IPS-15b (cell line): ENCODE data around the gene RGS3.

ENCODE experiments used
- H3K27me3 ChIP-seq: one replicate; pipeline ENCODE4 v1.6.1; 2013; ENCODE audit warnings: low read length; ENCODE audit not compliant: control insufficient read depth, insufficient read depth
- H3K36me3 ChIP-seq: one replicate; pipeline ENCODE4 v1.6.1; 2013; ENCODE audit warnings: low read length; ENCODE audit not compliant: control insufficient read depth, insufficient read depth
- H3K4me1 ChIP-seq: one replicate; pipeline ENCODE4 v1.6.1; 2013; ENCODE audit warnings: mild to moderate bottlenecking, low read length; ENCODE audit not compliant: control insufficient read depth, insufficient read depth
- H3K4me3 ChIP-seq: one replicate; pipeline ENCODE4 v1.5.1; 2013; ENCODE audit warnings: low read depth, low read length
- H3K9ac ChIP-seq: one replicate; pipeline ENCODE4 v1.6.1; 2013; ENCODE audit warnings: low read depth, mild to moderate bottlenecking, low read length
- H3K9me3 ChIP-seq: one replicate; pipeline ENCODE4 v1.6.1; 2013; ENCODE audit warnings: mild to moderate bottlenecking, low read length; ENCODE audit not compliant: control insufficient read depth, insufficient read depth

RGS3 gene

DNA sequence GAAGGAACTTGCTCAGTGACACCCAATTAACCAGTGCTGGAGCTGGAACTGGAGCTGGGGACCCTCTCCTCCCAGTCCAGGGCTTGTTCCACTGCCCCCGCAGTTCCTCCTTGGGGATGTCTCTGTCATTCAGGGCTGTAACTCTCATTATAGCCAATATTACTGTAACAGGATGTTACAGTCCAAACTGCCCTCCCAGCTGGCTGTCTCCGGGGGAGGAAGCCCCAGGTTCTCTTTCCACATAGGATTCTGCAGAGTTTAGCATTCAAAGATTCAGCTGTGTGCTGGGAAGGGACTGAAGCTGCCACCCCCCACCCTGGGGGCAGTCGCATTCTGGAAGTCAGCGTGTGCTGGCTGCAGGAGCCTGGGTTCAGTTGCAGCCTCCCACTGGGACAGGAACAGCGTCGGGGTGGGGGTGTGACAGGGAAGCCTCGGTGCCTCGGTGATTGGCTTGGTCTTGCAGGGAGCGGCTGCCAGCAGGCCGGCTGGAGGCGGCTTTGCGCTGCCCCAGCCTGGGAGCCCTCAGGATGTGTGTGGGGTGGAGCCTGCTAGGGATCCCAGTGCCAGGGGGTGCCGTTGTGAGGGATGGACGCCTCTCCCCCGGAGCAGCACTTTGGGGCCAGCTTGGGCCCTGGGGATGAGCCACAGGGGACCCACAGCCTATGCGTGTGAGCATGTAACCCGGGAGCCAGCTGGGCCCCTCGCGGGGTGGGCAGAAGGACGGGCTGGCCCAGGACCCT, 101.1 kb downstream of the RGS3 start:
- Histone ChIP-seq H3K9ac (peak overlapping the region; percentile 60), H3K27me3 (peaks cover 3% of the 10 kb centered on the region), H3K4me1 (peaks cover 4% of the 10 kb centered on the region), H3K4me3 (peak overlapping the region; percentile 54), H3K9me3 (no peaks in the 10 kb centered on the region), H3K36me3 (no peaks in the 10 kb centered on the region)

DNA sequence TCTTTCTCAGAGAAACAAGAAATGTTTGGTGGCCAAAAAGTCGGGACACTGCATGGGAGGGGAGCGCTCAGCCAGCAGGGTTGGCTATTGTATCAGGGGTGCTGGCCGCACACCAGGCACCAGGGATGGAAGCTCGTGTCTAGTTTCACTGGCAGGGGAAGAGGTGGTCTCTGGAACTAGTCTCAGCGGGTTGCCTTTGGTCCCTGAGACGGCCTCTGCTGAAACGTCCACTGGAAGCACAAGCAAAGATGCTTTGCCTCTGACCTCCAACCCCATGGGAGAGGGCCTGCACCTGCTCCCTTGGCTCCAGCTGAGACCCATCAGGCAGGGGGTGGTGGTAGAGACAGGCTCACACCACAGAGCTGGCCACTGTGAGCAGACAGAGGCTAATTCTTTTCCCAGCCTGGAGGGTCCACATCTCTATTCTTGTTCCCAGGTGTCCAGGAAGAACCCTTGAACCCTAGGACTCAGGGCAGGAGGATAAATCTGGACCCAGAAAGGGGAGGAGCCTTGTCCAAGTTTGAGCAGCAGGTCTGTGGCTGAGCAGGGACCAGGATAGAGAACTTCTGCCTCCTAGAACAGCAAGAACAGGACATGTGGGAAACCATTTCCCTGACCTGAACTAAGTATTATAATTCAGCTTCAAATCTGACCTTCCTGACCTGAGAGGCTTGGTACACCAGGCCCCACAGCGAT, 102.6 kb downstream of the RGS3 start:
- no peaks in the 10 kb centered on the region for H3K36me3 ChIP-seq
- no peaks in the 10 kb centered on the region for H3K9me3 ChIP-seq
- H3K27me3 ChIP-seq = peaks cover 3% of the 10 kb centered on the region
- H3K9ac ChIP-seq = no peak overlapping the region
- H3K4me1 ChIP-seq = peaks cover 4% of the 10 kb centered on the region
- H3K4me3 ChIP-seq = no peak overlapping the region

- no peaks in the 10 kb centered on the region for H3K9me3 ChIP-seq
- H3K4me1 ChIP-seq = peaks cover 4% of the 10 kb centered on the region
- no peak overlapping the region for H3K9ac ChIP-seq
- H3K27me3 ChIP-seq = peaks cover 3% of the 10 kb centered on the region
- no peak overlapping the region for H3K4me3 ChIP-seq
- H3K36me3 ChIP-seq = no peaks in the 10 kb centered on the region
These were observed 103.2 kb downstream of the RGS3 start for GRCh38 chr9:113566712-113567071.

DNA sequence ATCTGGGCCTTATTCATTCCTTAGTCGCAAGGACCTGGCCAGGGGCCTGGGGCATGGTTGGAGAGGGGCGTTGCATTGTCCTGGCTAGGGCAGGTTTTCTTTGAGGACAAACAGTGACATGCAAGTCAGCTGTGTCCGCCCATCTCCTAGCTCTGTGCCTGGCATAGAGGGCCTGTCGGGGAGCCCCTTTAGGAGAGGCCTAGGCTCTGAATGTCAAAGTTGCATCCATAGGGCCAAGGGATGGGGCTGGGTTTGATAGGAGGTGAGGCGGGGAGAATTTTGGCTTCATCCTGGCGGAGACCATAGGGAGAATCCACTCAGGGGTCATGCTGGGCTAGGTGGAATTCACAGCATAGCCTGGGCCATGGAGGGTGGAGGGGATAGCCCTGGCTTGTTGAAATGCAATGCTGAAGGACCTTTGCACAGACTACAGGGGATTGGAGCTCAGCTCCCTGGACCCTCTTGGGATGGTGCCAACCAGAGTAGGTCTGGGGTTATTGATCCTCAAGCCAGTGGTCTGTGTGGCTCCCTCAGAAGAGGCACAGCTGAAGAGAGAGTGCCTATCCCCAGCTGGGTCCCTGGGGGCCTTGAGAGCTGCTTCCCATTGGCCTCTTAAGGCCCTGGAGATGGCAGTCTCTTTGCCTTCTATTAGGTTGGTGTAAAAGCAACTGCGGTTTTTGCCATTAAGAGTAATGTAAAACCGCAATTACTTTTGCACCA, 104.0 kb downstream of the RGS3 start:
- Histone ChIP-seq H3K4me3 (no peak overlapping the region), H3K9me3 (no peaks in the 10 kb centered on the region), H3K4me1 (peaks cover 4% of the 10 kb centered on the region), H3K36me3 (no peaks in the 10 kb centered on the region), H3K27me3 (peaks cover 3% of the 10 kb centered on the region), H3K9ac (no peak overlapping the region)

- no peak overlapping the region for H3K4me3 ChIP-seq
- peaks cover 4% of the 10 kb centered on the region for H3K4me1 ChIP-seq
- no peaks in the 10 kb centered on the region for H3K9me3 ChIP-seq
- peaks cover 3% of the 10 kb centered on the region for H3K27me3 ChIP-seq
- no peak overlapping the region for H3K9ac ChIP-seq
- no peaks in the 10 kb centered on the region for H3K36me3 ChIP-seq
These were observed 104.5 kb downstream of the RGS3 start for GRCh38 chr9:113568081-113568435.

- H3K36me3 ChIP-seq = no peaks in the 10 kb centered on the region
- peaks cover 3% of the 10 kb centered on the region for H3K27me3 ChIP-seq
- no peaks in the 10 kb centered on the region for H3K9me3 ChIP-seq
- no peak overlapping the region for H3K9ac ChIP-seq
- H3K4me3 ChIP-seq = no peak overlapping the region
- H3K4me1 ChIP-seq = peaks cover 4% of the 10 kb centered on the region
These were observed 105.2 kb downstream of the RGS3 start for GRCh38 chr9:113568571-113569321.

DNA sequence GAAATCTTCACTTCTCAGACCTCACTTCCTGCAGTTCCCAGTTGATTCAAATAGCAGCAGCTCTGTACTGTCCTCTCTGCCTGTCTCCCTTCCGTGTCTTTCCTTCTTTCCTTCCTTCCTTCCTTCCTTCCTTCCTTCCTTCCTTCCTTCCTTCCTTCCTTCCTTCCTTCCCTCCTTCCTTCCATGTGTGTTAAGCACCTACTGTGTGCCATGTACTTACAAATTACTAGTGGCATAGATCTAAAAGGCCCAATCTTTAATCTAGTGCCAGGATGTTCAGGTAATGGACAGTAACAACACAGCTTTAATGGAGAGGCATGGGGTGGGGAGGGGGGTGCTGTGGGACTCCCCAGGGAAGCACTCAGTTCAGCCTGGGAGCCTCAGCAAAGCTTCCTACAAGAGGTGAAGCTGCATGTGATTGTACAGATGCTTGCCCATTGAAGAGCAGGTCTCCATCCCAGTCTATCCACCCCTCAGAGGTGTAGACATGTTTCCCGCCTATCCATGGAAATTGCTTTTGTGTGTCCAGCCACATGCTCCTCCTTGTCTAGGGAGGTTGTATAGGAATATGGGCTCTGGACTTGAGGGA, 106.0 kb downstream of the RGS3 start:
- Histone ChIP-seq H3K4me1 (peaks cover under 1% of the 10 kb centered on the region), H3K36me3 (no peaks in the 10 kb centered on the region), H3K9me3 (no peaks in the 10 kb centered on the region), H3K4me3 (no peak overlapping the region), H3K9ac (no peak overlapping the region), H3K27me3 (no peaks in the 10 kb centered on the region)

- Histone ChIP-seq H3K36me3 (no peaks in the 10 kb centered on the region), H3K4me3 (no peak overlapping the region), H3K4me1 (no peaks in the 10 kb centered on the region), H3K9me3 (no peaks in the 10 kb centered on the region), H3K9ac (no peak overlapping the region), H3K27me3 (no peaks in the 10 kb centered on the region)
These were observed 106.6 kb downstream of the RGS3 start for GRCh38 chr9:113570106-113570505.

GRCh38 chr9:113570749-113571711, 107.5 kb downstream of the RGS3 start:
- H3K36me3 ChIP-seq = no peaks in the 10 kb centered on the region
- no peaks in the 10 kb centered on the region for H3K27me3 ChIP-seq
- no peak overlapping the region for H3K4me3 ChIP-seq
- H3K4me1 ChIP-seq = no peaks in the 10 kb centered on the region
- H3K9ac ChIP-seq = no peak overlapping the region
- H3K9me3 ChIP-seq = no peaks in the 10 kb centered on the region

DNA sequence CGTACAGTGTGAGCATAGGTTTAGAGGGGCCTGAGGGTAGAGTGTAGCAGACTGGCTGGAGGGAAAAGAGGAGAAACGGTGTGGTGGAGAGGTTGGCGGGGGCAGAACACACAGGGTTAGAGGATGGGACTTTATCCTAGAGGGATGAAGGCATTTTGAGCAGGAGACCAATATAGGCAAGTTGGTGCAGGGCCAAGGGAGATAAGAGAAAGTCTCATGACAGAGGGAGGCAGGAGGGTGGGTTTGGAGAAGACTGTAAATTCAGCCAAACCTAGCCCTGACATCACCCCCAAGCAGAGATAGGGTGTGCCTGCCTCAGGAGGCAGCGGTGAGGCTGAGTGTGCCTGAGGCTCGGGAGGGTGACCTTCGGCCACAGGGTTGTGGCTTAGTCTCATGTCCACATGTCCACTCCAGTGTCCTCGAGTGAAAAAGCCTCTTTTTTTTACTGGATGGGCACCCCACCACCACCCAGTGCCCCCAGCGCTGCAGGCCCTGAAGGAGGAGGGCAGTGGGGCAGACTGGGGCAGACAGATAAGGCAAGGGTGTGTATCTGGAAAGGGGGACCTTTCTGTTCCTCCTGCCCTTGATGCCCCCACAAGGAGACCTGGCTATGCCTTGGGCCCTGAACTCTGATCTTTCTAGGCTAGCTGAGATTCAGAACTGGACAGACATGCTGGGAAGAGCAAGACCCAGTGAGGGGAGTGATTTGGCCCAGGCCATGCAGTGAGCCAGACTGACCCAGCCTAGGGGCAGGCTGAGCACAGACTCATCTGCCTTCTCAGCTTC, 108.7 kb downstream of the RGS3 start:
- H3K4me1 ChIP-seq = no peaks in the 10 kb centered on the region
- H3K4me3 ChIP-seq = no peak overlapping the region
- H3K9me3 ChIP-seq = no peaks in the 10 kb centered on the region
- no peak overlapping the region for H3K9ac ChIP-seq
- H3K27me3 ChIP-seq = no peaks in the 10 kb centered on the region
- H3K36me3 ChIP-seq = no peaks in the 10 kb centered on the region
